GM18520 (cell line): Measurements from ENCODE around the gene PBX3.

Source experiments
- ATAC-seq: cut with Tn5 transposase; IDR thresholded peaks from one replicate; pipeline ENCODE4 v1.9.1; 2021; ENCODE audit not compliant: unreplicated experiment

PBX3 gene

DNA sequence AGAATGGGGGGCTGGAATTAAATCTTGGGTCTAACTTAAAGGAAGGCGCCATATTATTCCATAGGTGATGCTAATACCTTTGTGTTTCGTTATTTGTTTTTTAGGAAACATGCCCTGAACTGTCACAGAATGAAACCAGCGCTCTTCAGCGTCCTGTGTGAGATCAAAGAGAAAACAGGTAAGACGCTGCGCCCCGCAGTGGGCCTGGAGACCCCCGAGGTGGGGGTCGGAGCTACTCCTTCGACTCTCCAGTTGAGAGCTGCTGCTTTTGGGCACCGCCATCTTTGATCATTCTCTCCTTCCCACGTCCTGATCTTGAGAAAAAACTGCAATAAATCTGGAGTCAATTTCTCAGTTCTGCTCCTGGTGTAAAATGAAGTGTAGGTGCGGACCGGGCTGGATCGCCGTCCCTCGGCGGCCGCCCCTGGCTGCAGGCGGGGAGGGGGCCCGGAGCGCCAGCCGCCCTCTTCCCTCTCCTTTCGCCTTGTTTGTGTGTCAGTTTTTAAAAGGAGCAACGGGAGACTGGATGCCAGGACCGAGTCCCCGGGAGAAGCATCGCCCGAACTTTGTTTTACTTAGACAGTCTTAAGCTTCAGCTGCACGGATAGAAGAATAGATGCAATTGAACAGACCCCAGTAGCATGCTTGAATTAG lies 1.4 kb downstream of the PBX3 start:
- no peak for ATAC-seq

DNA sequence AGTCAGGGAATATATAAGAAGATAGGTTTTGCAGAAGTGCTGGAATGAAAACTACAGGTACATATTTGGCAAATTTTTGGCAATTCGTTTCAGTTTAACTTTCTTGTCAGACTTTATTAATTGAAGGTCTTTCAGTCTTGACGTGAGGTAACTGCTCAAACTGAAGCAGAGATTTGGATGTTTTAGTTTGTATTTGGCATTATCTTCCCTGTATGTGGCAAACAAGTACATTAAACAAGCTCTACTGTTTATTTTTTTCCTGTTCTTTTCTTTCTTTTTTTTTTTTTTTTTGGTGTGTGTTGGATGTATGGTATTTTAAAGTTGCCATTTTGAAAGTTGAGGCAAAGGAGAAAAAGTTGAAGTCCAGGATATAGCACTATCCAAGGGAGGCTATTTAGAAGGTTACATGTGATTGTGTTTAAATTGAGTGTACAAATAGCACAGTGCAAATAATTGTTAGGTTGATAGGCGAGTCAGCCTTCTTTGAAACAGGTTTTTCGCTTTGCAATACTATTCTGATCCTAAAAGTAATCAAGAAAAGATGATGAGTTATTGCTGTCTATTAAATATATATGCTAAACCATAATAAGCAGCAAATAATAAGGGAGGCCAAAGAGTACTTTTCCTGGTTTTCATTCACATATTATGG lies 2.2 kb downstream of the PBX3 start:
- no peak for ATAC-seq

DNA sequence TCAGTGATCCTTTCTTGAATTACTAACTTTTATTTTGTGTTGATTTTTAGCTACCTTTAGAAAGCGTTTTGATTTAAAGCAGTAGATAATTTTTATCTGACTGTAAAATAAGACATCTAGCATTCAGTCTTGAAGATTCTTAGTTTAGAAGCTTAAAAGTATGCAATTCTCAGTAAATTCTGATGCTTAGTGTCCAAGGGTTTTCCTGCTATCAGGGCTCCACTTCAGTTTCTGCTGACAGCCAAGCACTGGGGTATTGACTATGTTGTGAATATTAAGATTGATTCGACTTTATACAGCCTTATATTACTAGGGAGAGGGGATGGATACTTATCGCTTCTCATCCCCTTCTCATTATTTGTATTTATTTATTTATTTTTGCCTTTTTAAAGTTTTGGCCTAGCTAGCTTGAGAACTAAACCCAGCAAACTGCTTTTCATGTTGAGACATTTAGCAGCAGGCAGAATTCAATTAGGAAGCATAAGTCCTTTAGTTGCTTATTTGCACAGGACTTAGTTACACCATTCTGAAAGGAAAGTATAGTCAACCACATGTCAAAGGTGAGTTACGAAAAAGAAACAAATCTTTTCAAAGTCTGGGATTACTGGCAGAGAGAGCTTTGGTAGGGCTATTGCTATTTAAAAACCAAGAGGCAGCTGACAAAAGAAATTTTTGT lies 2.9 kb downstream of the PBX3 start:
- ATAC-seq: no peak

DNA sequence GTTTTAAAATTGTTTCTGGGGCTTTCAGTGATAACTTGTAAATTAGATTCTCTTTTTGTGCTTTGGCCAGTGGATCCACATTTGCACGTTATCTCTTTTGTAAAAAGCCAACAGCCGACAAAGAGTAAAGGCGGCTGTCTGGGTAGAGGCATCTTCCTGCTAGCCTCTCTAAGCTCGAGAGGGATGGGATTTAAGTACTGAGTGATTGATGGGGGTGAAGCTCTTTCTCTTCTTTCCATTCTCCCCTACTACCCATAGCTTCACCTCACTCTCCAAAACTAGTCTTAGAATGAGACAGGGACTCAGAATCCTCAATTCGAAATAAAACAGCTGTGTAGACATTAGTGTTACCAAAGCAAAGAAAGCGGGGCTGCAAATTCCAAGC lies 3.4 kb downstream of the PBX3 start:
- no peak for ATAC-seq

DNA sequence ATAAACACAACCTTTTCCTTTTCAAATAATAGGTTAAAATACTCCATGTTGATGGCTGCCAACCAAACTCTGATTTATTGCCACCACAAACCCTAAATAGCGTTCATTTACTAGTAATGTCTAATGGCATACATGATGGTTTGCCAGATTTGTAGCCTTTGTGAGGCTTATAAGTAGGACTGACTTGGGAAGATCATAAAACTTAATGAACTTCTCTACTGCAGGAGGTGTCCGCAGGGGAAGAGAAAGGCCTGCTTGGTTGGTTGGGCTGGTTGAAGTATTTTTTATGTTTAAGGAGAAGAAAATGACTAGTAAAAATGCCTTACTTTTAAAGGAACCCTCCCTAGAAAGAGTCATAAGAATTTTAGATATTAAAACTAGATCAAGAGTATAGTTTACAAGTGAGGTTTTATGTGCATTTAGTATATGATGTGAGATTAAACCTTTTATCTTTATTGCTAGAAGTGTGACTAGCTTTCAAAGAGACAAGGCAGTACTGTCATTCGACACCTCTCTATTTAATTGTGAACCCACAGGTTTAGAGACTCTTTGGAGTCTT lies 5.0 kb downstream of the PBX3 start:
- no peak for ATAC-seq

DNA sequence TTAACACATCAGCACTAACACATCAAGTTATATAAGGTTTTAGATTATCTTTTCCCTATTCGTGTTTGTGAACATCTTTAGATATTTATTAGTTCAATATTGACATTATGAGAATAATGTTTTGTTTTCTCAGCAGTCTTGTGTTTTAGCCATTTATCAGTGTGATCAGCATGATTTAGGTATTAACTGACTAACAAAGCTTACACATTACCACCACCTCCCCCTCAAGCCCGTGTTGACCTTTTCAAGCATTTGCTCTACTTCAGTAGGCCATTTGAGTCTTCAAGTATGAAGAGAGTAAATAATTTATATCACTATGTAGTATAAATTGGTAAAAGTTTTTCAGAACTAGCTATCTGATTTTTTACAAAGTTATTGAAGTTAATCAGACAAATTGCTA lies 6.9 kb downstream of the PBX3 start:
- ATAC-seq: no peak

DNA sequence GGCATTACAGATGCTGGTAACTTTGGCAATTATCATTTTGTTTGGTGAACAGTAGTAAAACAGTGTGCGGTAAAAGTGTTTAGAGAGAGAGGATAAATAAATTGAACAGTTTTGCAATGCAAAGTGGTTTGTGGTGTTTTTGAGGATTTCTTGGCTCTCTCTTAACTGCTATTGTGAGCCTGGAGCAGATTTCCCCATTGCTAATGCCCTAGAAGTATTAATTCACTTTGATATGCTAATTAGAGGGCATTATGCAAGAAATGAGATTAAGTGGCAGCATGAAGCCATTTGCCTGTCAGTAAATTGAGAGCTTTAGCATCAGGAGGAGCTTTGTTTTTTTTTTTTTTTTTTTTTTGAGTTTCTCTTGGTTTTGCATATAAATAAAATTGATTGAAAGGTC lies 8.2 kb downstream of the PBX3 start:
- no peak for ATAC-seq

DNA sequence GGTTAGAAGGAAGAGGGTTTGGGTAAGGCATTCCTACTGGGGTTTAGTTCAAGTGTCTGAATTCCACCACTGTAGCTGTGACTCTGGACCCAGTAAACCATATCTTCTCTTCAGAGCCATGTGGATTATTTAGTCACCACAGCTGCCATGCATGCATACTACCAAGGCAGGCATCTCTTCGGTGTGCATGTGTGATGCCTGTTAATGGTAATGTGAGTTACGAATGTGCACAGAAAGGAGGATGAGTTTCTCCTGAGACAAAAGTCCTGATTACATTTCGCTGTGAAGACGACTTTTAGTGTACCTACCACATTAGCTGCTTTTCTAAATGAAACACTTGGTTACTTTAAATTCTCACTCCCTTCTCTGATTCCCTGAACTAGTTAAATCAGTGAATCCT lies 9.3 kb downstream of the PBX3 start:
- ATAC-seq: no peak

DNA sequence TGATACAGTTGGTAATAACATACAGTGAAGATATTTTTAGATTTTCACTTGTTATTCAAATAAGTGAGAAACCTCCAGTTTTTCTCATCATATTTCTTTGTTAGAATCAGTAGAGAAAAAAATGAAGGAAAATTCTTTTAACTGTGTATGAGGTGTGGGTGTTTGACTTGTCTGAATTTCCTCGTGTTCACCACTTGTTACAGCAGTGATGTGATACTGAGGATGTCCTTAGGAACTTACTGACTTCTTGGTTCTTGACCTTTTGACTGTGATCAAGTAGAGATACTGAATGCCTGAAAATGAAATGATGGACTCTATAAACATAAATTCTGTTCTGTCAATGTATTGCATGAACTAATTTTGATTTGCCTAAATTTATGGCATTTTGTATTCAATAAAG lies 10.7 kb downstream of the PBX3 start:
- ATAC-seq: no peak

DNA sequence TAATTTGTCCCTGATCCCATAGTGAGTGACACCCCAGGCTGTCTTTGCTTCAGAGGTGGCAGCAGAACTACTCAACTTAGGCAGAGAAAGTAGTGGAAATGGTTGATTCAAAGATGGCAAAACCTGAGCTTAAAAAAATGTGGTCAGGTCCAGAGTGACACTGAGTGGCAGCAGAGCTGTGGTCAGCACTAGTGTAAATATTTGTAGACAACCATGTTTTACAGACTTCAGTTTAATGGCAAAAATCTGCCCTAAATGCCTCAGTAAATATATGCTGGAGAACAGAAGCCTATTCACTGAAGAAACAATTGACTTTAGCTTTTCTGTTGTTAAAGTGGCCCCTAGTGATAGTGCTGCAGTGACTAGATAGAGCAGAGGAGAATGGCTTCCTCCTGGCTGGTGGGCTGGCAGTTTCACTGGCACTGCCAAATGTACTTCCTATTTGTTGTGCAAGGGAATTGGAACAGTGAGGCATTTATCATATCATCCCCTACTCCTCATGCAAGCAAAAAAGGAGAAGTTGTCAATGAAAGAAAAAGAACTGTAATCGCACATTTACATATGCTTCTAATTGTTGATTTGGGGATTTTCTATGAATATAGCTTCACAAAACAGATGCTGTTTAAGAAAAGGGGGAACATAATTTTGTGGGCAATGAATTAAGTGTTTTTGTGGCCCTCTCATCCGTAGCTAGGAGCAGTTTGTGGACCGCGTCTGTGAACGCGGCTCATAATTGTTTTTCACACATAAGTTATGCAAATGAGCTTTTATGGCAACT lies 12.0 kb downstream of the PBX3 start:
- no peak for ATAC-seq

DNA sequence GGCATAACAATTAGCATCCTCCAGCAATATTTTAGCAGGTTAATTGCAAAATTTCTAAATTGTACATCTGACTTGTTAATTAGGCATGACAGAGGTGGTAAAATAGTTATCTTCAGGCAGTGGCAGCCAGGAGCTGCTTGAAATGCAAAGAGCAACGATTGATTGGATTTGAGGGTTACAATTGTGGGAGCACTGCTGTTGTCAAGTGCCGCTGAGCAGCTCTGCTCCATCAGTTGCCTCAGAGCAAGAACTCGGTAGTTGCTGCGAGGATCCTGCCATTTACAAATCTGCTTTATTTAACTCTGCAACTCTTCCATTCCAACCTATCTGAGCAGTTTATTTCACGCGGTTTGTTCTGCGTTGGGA lies 12.6 kb downstream of the PBX3 start:
- ATAC-seq: no peak

DNA sequence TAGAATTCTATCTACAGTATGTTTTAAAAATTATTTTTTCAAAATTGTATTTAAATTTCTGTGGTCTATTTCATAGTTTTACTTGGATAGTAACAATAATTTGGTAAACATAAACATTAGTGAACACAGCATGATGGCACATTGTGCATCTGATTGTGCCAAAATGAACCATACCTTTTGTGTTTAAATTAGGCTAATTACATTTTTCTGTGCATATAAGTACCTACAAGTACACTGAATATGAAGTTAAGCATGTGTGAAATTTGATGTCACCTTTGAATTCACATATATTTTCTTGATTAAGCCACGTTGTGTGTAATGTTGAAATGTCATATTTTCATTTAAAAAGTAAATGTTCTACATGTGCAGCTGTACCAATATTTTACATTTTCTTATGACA lies 13.4 kb downstream of the PBX3 start:
- no peak for ATAC-seq

DNA sequence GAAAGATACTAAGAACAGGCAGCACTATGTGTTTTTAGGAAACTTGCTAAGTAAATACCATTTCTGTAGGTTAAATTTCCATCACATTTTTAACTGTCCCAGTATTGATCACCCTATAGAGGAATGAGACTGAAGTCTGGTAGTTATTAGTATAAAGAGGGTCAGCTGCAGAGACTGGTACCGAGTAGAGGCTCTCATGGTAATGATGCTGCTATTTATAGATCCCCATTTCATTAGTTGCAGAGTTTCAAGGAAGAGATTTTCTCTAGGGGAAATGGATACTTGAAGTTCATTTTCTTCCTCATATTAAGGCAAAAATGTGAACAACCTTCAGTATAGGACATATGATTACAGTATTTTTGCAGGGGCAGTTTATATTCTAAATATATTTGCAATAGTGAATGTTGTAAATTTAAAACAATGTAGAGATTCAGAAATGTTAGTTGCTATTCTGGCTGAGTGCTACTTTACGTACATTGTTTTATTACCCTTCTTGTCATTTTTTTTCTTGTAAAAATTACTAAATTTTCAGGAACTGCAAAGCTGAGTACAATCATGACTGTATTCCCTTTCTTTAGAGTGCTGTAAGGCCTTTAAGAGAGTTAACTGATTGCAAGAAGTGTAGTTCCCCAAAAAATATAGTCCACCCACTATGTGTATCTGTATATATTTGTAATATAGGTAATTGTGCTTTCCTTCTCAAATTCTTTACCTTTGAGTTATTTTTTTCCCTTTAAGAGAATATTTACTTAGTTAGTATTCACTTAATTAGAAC lies 14.7 kb downstream of the PBX3 start:
- ATAC-seq: no peak

DNA sequence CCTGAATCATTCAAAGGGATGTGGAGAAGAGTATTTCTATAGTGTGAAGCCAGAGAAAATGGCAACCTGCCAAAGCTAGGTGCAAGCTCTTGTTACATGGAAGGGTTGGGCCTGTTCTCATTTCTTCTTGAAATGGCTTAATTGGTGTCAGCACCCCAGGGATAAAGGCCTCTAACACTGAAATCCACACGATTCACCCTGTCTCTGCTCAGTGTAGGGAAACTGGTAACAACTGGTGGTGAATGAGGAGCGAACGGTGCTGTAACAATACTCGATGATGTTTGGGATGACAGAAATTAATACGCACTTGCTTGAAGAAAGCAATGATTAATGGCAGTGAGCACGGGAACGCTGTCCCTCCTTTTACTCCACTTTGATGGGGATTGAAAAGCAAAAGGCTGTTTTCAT lies 16.2 kb downstream of the PBX3 start:
- no peak for ATAC-seq

DNA sequence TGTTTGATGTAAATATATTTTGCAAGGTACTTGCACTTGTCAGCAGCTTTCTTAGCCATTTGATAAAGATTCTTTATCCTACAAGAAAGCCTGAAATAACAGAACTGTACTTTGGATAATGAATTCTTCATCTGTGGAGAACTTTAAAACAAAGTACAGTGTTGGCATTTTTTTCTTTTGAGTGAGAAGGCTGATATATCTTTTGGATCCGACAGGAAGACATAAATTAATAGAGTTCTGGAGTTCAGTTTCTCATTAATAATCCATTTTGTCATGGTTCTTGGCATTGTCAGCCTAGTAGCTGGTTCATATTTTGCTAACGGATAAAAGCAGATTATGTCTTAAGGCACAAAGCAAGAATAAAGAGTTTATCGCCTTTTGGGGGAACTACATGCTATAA lies 17.0 kb downstream of the PBX3 start:
- ATAC-seq: no peak

DNA sequence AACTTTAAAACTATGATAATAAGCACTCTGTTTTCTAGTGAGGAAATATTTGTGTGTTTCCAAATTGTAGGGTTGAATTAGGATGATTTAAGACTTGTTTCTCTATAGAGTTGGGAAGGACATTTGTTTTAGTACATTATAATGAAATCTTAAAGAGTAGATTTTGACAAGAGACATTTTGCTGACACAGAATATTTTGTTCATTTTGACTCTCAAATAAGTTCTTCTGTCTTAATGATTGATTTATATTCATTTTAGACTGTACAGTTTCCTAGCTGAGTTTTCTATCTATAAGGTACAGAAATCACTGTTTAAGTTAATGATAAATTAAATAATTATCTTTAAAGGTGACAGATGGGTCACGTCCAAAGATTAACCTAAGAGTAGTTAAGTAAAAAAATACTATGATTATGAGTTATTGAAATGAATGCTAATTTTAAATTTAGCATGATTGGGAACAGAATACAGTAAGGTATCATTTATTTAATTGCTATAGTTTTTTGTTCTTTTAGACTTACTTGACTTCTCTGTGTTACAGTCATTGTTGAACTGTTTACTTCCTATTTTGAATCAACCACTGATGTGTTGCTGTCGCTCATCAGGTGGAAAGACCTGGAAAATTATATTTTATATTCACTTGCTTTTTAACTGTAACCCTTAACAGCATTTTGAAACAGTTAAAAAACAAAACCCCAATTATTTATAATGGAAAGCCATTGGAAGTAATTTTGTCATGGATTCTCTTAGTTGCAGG lies 19.5 kb downstream of the PBX3 start:
- ATAC-seq: no peak

DNA sequence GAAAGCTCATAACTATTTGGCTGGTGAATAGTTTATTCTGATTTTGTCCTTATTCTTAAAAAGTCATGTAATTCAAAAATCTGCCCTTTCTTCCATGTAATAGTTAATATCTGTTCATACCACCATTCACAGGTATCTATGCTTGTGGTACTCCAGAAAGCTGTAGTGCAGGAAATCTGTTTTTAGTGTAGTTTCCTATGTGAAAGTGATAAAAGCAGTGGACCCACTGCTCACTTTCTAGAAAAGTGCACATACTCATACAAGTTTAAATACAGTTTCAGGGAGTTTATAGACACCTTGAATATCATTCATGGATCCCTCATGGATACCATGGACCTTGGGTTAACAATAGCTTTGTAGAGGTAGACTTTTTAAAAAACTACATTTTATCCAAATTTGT lies 20.2 kb downstream of the PBX3 start:
- no peak for ATAC-seq

DNA sequence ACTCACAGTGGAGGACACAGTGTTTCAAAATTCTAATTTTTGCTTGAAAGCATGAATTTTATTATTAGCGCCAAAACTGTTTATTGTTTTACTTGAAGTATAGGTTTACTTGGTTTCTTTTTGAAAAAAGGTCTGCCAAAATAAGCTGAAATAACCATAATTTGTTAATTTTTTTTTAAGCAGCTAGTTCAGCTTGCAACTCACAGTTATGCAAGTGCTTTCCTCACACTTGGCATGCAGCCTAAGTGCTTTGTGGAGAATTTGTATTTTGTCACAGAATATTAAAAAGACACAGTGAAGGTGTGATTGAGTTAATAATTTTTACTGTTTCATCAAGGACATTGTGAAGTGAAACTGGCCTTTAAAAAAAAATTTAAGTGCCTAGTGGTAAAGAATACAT lies 21.6 kb downstream of the PBX3 start:
- no peak for ATAC-seq

DNA sequence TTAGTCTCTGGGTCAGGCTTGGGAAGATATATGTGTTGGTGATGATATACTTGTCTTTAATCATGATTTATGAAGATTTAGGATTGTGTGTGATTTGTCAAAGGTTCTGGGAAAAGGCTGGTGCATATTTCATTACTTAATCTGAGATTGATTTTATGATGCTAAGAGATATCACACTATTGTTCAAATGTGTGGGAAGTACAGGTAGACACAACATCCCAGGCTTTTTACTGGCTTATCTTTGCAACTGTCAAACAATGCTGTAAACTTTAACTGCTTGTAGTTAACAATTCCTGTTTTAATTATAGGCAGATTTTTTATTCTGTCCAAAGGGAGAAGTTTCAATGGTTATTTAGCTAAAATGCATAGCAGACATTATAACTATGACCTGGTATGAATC lies 23.9 kb downstream of the PBX3 start:
- ATAC-seq: no peak

DNA sequence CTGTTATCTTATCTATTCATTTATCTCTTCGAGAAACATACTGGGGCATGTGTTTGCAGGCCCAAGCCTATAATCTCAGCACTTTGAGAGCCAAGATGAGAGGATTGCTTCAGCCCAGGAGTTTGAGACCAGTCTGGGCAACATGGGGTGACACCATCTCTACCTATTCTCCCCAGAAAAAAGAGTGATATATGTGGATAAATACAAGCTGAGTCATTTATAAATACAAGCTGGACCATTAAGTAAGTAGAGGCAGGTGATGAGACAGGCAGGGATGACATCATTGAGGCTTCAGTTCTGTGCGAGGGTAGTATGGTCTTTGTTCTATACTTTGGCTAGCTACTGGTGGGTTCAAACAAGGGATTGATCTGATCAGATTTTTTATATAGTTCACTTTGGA lies 25.6 kb downstream of the PBX3 start:
- ATAC-seq: no peak
